ENCODE measurements around the gene WDR53. TPM values are rescaled to one million over a fixed set of nuclear protein-coding genes. Genes with fewer than 3 reads are reported as not detected.

Gene WDR53
- total and polyA plus RNA-seq, 9 of the 15 experiments (the other 6 are each of a cell fraction or from before 2014, with no cell fraction given) = 13.0 to 34.5 (median 20.9) TPM

DNA sequence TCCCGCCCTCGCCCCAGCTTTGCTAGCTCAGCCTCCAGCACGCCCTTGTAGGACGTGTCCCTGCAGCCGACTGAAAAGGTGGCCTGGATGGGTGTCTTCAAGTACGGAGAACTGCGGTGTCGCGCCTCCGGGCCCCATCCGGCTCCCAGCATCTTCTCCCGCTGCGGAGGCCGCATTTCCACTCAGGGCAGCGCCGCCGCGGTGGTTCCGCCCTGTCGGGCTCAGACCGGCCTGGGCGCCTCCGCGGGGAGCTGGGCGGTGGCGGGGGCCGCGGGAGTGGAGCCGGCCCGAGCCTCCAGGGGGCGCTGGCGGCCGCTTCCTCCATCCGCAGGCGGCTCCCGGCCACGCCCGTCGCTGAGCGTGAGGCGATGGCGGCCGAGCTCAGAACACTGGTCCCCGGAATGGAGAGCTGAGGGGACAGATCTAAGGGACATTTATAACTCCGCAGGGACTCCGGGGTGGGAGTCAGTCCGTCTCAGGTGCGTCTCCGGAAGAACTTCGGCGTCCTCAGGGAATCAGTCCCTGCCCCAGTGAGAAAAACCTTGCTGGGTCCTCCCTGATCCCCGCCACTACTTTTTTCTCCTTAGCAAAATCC is 39.6 kb downstream of the WDR53 start (continued):
- TF ChIP-seq RBM39 (optimal IDR thresholded peaks at IDR 0.05; ENCODE audit: low read depth, low read length) (no peak), ZNF3 (CRISPR knock-in tag; IDR thresholded peaks at IDR 0.05) (no peak), RFX7 (CRISPR knock-in tag; IDR thresholded peaks at IDR 0.05) (no peak), SMC3 (conservative IDR thresholded peaks at IDR 0.05; ENCODE audit: insufficient read depth, low read depth, low read length) (peak; percentile 35; the same call in 1 of the 2 replicates), IRF9 (tag; IDR thresholded peaks at IDR 0.05) (no peak), CREB5 (CRISPR knock-in tag; IDR thresholded peaks at IDR 0.05) (no peak), SUPT5H (IDR thresholded peaks at IDR 0.05) (no peak), DPF2 (IDR thresholded peaks at IDR 0.05) (no peak), USF1 (CRISPR knock-in tag; IDR thresholded peaks at IDR 0.05) (no peak), POLR2B (IDR thresholded peaks at IDR 0.05; ENCODE audit: low read depth, partially characterized antibody) (no peak), POLR2A (conservative IDR thresholded peaks at IDR 0.05) (peak; percentile 74), ZNF197 (CRISPR knock-in tag; IDR thresholded peaks at IDR 0.05; ENCODE audit: low read depth) (no peak), NFE2L1 (tag; IDR thresholded peaks at IDR 0.05; ENCODE audit: borderline replicate concordance, low read depth) (no peak), HMGN3 (IDR thresholded peaks at IDR 0.05; ENCODE audit: borderline replicate concordance, extremely low read depth, insufficient read length, low read depth, low read length) (peak; percentile 72), ZNF436 (CRISPR knock-in tag; IDR thresholded peaks at IDR 0.05) (no peak), NR3C1 (CRISPR knock-in tag; IDR thresholded peaks at IDR 0.05) (no peak), ZNF717 (CRISPR knock-in tag; IDR thresholded peaks at IDR 0.05) (no peak)
- TF ChIP-seq, protein P1, sequence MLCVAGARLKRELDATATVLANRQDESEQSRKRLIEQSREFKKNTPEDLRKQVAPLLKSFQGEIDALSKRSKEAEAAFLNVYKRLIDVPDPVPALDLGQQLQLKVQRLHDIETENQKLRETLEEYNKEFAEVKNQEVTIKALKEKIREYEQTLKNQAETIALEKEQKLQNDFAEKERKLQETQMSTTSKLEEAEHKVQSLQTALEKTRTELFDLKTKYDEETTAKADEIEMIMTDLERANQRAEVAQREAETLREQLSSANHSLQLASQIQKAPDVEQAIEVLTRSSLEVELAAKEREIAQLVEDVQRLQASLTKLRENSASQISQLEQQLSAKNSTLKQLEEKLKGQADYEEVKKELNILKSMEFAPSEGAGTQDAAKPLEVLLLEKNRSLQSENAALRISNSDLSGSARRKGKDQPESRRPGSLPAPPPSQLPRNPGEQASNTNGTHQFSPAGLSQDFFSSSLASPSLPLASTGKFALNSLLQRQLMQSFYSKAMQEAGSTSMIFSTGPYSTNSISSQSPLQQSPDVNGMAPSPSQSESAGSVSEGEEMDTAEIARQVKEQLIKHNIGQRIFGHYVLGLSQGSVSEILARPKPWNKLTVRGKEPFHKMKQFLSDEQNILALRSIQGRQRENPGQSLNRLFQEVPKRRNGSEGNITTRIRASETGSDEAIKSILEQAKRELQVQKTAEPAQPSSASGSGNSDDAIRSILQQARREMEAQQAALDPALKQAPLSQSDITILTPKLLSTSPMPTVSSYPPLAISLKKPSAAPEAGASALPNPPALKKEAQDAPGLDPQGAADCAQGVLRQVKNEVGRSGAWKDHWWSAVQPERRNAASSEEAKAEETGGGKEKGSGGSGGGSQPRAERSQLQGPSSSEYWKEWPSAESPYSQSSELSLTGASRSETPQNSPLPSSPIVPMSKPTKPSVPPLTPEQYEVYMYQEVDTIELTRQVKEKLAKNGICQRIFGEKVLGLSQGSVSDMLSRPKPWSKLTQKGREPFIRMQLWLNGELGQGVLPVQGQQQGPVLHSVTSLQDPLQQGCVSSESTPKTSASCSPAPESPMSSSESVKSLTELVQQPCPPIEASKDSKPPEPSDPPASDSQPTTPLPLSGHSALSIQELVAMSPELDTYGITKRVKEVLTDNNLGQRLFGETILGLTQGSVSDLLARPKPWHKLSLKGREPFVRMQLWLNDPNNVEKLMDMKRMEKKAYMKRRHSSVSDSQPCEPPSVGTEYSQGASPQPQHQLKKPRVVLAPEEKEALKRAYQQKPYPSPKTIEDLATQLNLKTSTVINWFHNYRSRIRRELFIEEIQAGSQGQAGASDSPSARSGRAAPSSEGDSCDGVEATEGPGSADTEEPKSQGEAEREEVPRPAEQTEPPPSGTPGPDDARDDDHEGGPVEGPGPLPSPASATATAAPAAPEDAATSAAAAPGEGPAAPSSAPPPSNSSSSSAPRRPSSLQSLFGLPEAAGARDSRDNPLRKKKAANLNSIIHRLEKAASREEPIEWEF (CRISPR knock-in tag; IDR thresholded peaks at IDR 0.05) = no peak
- TF ChIP-seq, protein P2, sequence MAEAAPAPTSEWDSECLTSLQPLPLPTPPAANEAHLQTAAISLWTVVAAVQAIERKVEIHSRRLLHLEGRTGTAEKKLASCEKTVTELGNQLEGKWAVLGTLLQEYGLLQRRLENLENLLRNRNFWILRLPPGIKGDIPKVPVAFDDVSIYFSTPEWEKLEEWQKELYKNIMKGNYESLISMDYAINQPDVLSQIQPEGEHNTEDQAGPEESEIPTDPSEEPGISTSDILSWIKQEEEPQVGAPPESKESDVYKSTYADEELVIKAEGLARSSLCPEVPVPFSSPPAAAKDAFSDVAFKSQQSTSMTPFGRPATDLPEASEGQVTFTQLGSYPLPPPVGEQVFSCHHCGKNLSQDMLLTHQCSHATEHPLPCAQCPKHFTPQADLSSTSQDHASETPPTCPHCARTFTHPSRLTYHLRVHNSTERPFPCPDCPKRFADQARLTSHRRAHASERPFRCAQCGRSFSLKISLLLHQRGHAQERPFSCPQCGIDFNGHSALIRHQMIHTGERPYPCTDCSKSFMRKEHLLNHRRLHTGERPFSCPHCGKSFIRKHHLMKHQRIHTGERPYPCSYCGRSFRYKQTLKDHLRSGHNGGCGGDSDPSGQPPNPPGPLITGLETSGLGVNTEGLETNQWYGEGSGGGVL (CRISPR knock-in tag; IDR thresholded peaks at IDR 0.05) = no peak
